H9 (cell line): ENCODE measurements around the gene THTPA. TPM values are rescaled to one million over a fixed set of nuclear protein-coding genes. Genes with fewer than 3 reads are reported as not detected.

ENCODE experiments used
- DNase-seq: peaks from one replicate; pipeline ENCODE4 v3.0.0-alpha.2; 2017
- H2AFZ ChIP-seq: one replicate; pipeline ENCODE4 v1.6.1; 2013; ENCODE audit warnings: mild to moderate bottlenecking, low read length, control low read depth, moderate library complexity
- H2AK5ac ChIP-seq: 2 replicates; pipeline ENCODE4 v1.6.1; 2013; ENCODE audit warnings: low read length, control low read depth, mixed read lengths; ENCODE audit not compliant: insufficient read length
- H2BK120ac ChIP-seq: one replicate; pipeline ENCODE4 v1.6.1; 2013; ENCODE audit warnings: low read depth, mild to moderate bottlenecking, low read length, control low read depth, inconsistent platforms; ENCODE audit not compliant: poor library complexity, severe bottlenecking
- H2BK12ac ChIP-seq: 2 replicates; pipeline ENCODE4 v1.6.1; 2013; ENCODE audit warnings: low read length, control low read depth, mixed read lengths, low read depth; ENCODE audit not compliant: insufficient read length
- H2BK15ac ChIP-seq: 2 replicates; pipeline ENCODE4 v1.6.1; 2013; ENCODE audit warnings: low read depth, low read length, control low read depth
- H2BK20ac ChIP-seq: one replicate; pipeline ENCODE4 v1.6.1; 2013; ENCODE audit warnings: low read depth, mild to moderate bottlenecking, low read length, control low read depth, inconsistent platforms; ENCODE audit not compliant: poor library complexity, severe bottlenecking
- H2BK5ac ChIP-seq: 2 replicates; pipeline ENCODE4 v1.6.1; 2013; ENCODE audit warnings: low read length, control low read depth, mixed read lengths; ENCODE audit not compliant: insufficient read length
- H3K14ac ChIP-seq: 2 replicates; pipeline ENCODE4 v1.6.1; 2013; ENCODE audit warnings: low read length, control low read depth; ENCODE audit not compliant: insufficient read depth
- H3K18ac ChIP-seq: 2 replicates; pipeline ENCODE4 v1.6.1; 2013; ENCODE audit warnings: low read depth, mild to moderate bottlenecking, mixed read lengths, low read length, control low read depth; ENCODE audit not compliant: insufficient read length
- H3K23ac ChIP-seq: 2 replicates; pipeline ENCODE4 v1.6.1; 2013; ENCODE audit warnings: low read length, control low read depth, mixed read lengths, low read depth; ENCODE audit not compliant: insufficient read length
- H3K23me2 ChIP-seq: 2 replicates; pipeline ENCODE4 v1.6.1; 2013; ENCODE audit warnings: low read depth, mild to moderate bottlenecking, mixed read lengths, low read length, control low read depth; ENCODE audit not compliant: insufficient read length, poor library complexity, severe bottlenecking
- H3K27ac ChIP-seq: 2 replicates; pipeline ENCODE4 v1.5.1; 2013; ENCODE audit warnings: low read length, control low read depth, mixed read lengths, low read depth; ENCODE audit not compliant: insufficient read length
- H3K27me3 ChIP-seq: 2 replicates; pipeline ENCODE4 v1.6.1; 2013; ENCODE audit warnings: low read length, control low read depth, inconsistent platforms; ENCODE audit not compliant: insufficient read depth
- H3K4ac ChIP-seq: 2 replicates; pipeline ENCODE4 v1.6.1; 2013; ENCODE audit warnings: low read depth, mild to moderate bottlenecking, control low read depth, inconsistent platforms, low read length, moderate library complexity
- H3K4me1 ChIP-seq: 2 replicates; pipeline ENCODE4 v1.6.1; 2013; ENCODE audit warnings: low read length, control low read depth, inconsistent platforms; ENCODE audit not compliant: insufficient read depth
- H3K4me2 ChIP-seq: 2 replicates; pipeline ENCODE4 v1.6.1; 2013; ENCODE audit warnings: low read length, control low read depth, mixed read lengths; ENCODE audit not compliant: insufficient read length, insufficient read depth
- H3K56ac ChIP-seq: 2 replicates; pipeline ENCODE4 v1.6.1; 2013; ENCODE audit warnings: low read depth, mild to moderate bottlenecking, mixed read lengths, low read length, control low read depth; ENCODE audit not compliant: insufficient read length
- H3K79me1 ChIP-seq: 2 replicates; pipeline ENCODE4 v1.6.1; 2013; ENCODE audit warnings: low read depth, mild to moderate bottlenecking, moderate library complexity, low read length, control low read depth, inconsistent platforms; ENCODE audit not compliant: insufficient read depth, poor library complexity, severe bottlenecking
- H3K79me2 ChIP-seq: 2 replicates; pipeline ENCODE4 v1.6.1; 2013; ENCODE audit warnings: low read length, control low read depth, inconsistent platforms; ENCODE audit not compliant: insufficient read depth
- H3K9ac ChIP-seq: 2 replicates; pipeline ENCODE4 v1.6.1; 2013; ENCODE audit warnings: low read length, control low read depth, mixed read lengths; ENCODE audit not compliant: insufficient read length; ENCODE audit errors: extremely low read depth
- H3K9me3 ChIP-seq: one replicate; pipeline ENCODE4 v1.6.1; 2013; ENCODE audit warnings: low read depth, low read length, inconsistent platforms; ENCODE audit not compliant: control insufficient read depth
- H3T11ph ChIP-seq: one replicate; pipeline ENCODE4 v1.6.1; 2013; ENCODE audit warnings: mild to moderate bottlenecking, low read length, control low read depth, inconsistent platforms
- H4K20me1 ChIP-seq: one replicate; pipeline ENCODE4 v1.6.1; 2013; ENCODE audit not compliant: control insufficient read depth, insufficient read length, insufficient read depth
- H4K5ac ChIP-seq: 2 replicates; pipeline ENCODE4 v1.6.1; 2013; ENCODE audit warnings: low read depth, mild to moderate bottlenecking, mixed read lengths, low read length, control low read depth; ENCODE audit not compliant: insufficient read length
- H4K8ac ChIP-seq: replicated peaks from 2 replicates; pipeline ENCODE4 v1.6.1; 2013; ENCODE audit warnings: low read length, control low read depth, mixed read lengths, low read depth; ENCODE audit not compliant: insufficient read length
- H4K91ac ChIP-seq: 2 replicates; pipeline ENCODE4 v1.6.1; 2013; ENCODE audit warnings: low read depth, mild to moderate bottlenecking, moderate library complexity, mixed read lengths, low read length, control low read depth; ENCODE audit not compliant: insufficient read length
- H3K27ac Mint-ChIP-seq, 3 experiments: 2 replicates in 2 of 3; 3 replicates in 1 of 3; pipeline ENCODE4 v1.8.0; 2020 to 2021; ENCODE audit warnings: mixed read lengths in 3 of 3, mild to moderate bottlenecking in 1 of 3, moderate library complexity in 1 of 3
- H3K27me3 Mint-ChIP-seq: 2 replicates; pipeline ENCODE4 v1.8.0; 2021; ENCODE audit warnings: low read depth, mild to moderate bottlenecking, moderate library complexity, mixed read lengths
- H3K36me3 Mint-ChIP-seq, 3 experiments: 2 replicates in 2 of 3; 3 replicates in 1 of 3; pipeline ENCODE4 v1.8.0; 2020 to 2021; ENCODE audit warnings: low read depth in 3 of 3, mixed read lengths in 3 of 3; ENCODE audit not compliant: insufficient read depth in 1 of 3
- H3K4me1 Mint-ChIP-seq, 2 experiments: 2 replicates each; pipeline ENCODE4 v1.8.0; 2020; ENCODE audit warnings: mixed read lengths in 2 of 2
- H3K4me3 Mint-ChIP-seq, 2 experiments: 2 replicates in 1 of 2; 3 replicates in 1 of 2; pipeline ENCODE4 v1.8.0; 2020 to 2021; ENCODE audit warnings: mild to moderate bottlenecking in 2 of 2, mixed read lengths in 2 of 2, moderate library complexity in 1 of 2
- H3K9me3 Mint-ChIP-seq, 2 experiments: 2 replicates in 1 of 2; 3 replicates in 1 of 2; pipeline ENCODE4 v1.8.0; 2020; ENCODE audit warnings: mild to moderate bottlenecking in 2 of 2, mixed read lengths in 2 of 2, moderate library complexity in 1 of 2
- CTCF ChIP-seq: fragments of 200-600 bp; sonication (generic); conservative IDR thresholded peaks from 3 replicates; pipeline ENCODE4 v1.8.0; 2021; ENCODE audit warnings: antibody characterized with exemption, mild to moderate bottlenecking
- WGBS: extraction: QIAGEN DNeasy Blood & Tissue Kit; methylation state at CpG from one replicate; pipeline ENCODE4 v1.1.7; 2013; ENCODE audit warnings: missing lambda C conversion rate, low lambda C conversion rate, mixed read lengths; ENCODE audit not compliant: insufficient read length; ENCODE audit errors: extremely low coverage; 5-methylcytosine and 5-hydroxymethylcytosine counted together
- total RNA-seq: library from RNA; stranded (reverse); gene quantifications from 2 replicates; pipeline ENCODE4 v1.2.1, GENCODE V29; 2021

Gene THTPA
- total RNA-seq, 1 experiment from 2014 or later = 15.6 TPM

- Histone ChIP-seq H2BK15ac (no peak overlapping the region), H2AFZ (no peak overlapping the region), H3K56ac (no peak overlapping the region), H3K27ac (no peak overlapping the region), H3K79me1 (no peaks in the 10 kb centered on the region), H2BK5ac (no peak overlapping the region), H3K18ac (no peak overlapping the region), H3K79me2 (no peaks in the 10 kb centered on the region), H4K91ac (no peak overlapping the region), H3K27me3 (no peaks in the 10 kb centered on the region), H2BK12ac (no peak overlapping the region), H3K9ac (no peak overlapping the region), H3K23me2 (peaks cover 3% of the 10 kb centered on the region), H2BK120ac (no peak overlapping the region), H4K20me1 (peaks cover 3% of the 10 kb centered on the region), H3K14ac (no peak overlapping the region), H3K9me3 (no peaks in the 10 kb centered on the region), H2BK20ac (no peak overlapping the region), H4K5ac (no peak overlapping the region), H3K4me2 (peak overlapping the region; percentile 75), H3K4me1 (peaks cover 9% of the 10 kb centered on the region), H3K23ac (no peak overlapping the region), H2AK5ac (no peak overlapping the region), H3T11ph (no peak overlapping the region), H3K4ac (no peak overlapping the region), H4K8ac (no peak overlapping the region)
- TF ChIP-seq CTCF = no peak
- peaks cover 29 to 34% of the 10 kb centered on the region in 2 experiments for H3K4me1 Mint-ChIP-seq
- peaks cover 9 to 44% (median 40%) of the 10 kb centered on the region in 3 experiments for H3K36me3 Mint-ChIP-seq
- no peak overlapping the region; a peak in 1 of 7 replicates for H3K27ac Mint-ChIP-seq
- H3K27me3 Mint-ChIP-seq = no peaks in the 10 kb centered on the region; the same call in 1 of the 2 replicates
- WGBS = no CpG with 5 or more reads among the region's 10 CpGs
- no peak for DNase-seq
- peak overlapping the region; percentile 95 to 99 for H3K4me3 Mint-ChIP-seq
- no peaks in the 10 kb centered on the region for H3K9me3 Mint-ChIP-seq
Observed at GRCh38 chr14:23566112-23566777, 10.2 kb downstream of the THTPA start.
